B cell (primary cell): ENCODE measurements around the gene PRELID3B. TPM values are rescaled to one million over a fixed set of nuclear protein-coding genes. Genes with fewer than 3 reads are reported as not detected.

Experiments
- ATAC-seq: fragments of 200-7000 bp; cut with Tn5 transposase; one replicate; pipeline ENCODE4 v1.10.0; 2021; ENCODE audit warnings: low read depth, mild to moderate bottlenecking, moderate number of reproducible peaks, moderate library complexity
- CTCF ChIA-PET: fragments of 350-600 bp; sonication (Branson Sonifier 250); formaldehyde crosslinking; loops from one replicate; lab custom pipeline; 2021; ENCODE audit warnings: antibody characterized with exemption, inconsistent platforms; lab: Charles Lee
- POLR2A ChIA-PET: fragments of 350-600 bp; sonication (Branson Sonifier 250); formaldehyde crosslinking; loops from one replicate; lab custom pipeline; 2021; ENCODE audit warnings: antibody characterized with exemption; lab: Charles Lee
- DNase-seq: peaks from one replicate; pipeline ENCODE4 v3.0.0; 2013
- H2AFZ ChIP-seq: 2 replicates; pipeline ENCODE4 v1.6.1; 2012; ENCODE audit warnings: mild to moderate bottlenecking, low read depth, low read length; ENCODE audit not compliant: insufficient read depth, poor library complexity, severe bottlenecking
- H3K27ac ChIP-seq, 2 donors: 1 replicate in 1 of 2; 2 replicates in 1 of 2; pipeline ENCODE4 v1.5.1; 2012 to 2013; ENCODE audit warnings: low read length in 2 of 2, mild to moderate bottlenecking in 2 of 2, moderate library complexity in 1 of 2
- H3K27me3 ChIP-seq, 4 experiments: fragments of 200-600 bp in 1 of 4; sonication (generic) in 1 of 4; replicated peaks in 1 of 4; 1 replicate in 2 of 4; 2 replicates in 2 of 4; pipeline versions ENCODE4 v1.6.1 to v1.7.0; 2013 to 2016; ENCODE audit warnings: low read length in 3 of 4, mild to moderate bottlenecking in 2 of 4, mixed read lengths in 1 of 4, moderate library complexity in 1 of 4; ENCODE audit not compliant: insufficient read depth in 4 of 4, control insufficient read depth in 3 of 4; ENCODE audit errors: control extremely low read depth in 1 of 4
- H3K36me3 ChIP-seq, 2 experiments: replicated peaks in 1 of 2; 1 replicate in 1 of 2; 2 replicates in 1 of 2; pipeline versions ENCODE4 v1.6.1 to v1.7.1; 2013; ENCODE audit warnings: low read length in 1 of 2; ENCODE audit not compliant: insufficient read depth in 2 of 2, control insufficient read depth in 1 of 2; ENCODE audit errors: control extremely low read depth in 1 of 2, extremely low read depth in 1 of 2
- H3K4me1 ChIP-seq, 2 donors: fragments of 200-600 bp in 1 of 2; sonication (generic) in 1 of 2; 1 replicate in 1 of 2; 2 replicates in 1 of 2; pipeline versions ENCODE4 v1.5.1 to v1.6.1; 2013 to 2017; ENCODE audit warnings: low read length in 2 of 2; ENCODE audit not compliant: control insufficient read depth in 2 of 2, insufficient read depth in 2 of 2
- H3K4me2 ChIP-seq: replicated peaks from 2 replicates; pipeline ENCODE3; 2012; ENCODE audit warnings: mild to moderate bottlenecking, low read depth, low read length; ENCODE audit not compliant: poor library complexity, severe bottlenecking
- H3K4me3 ChIP-seq, 5 experiments: fragments of 200-600 bp in 1 of 5; sonication (generic) in 1 of 5; 1 replicate in 3 of 5; 2 replicates in 2 of 5; pipeline versions ENCODE4 v1.5.1 to v1.7.0; 2011 to 2016; ENCODE audit warnings: low read length in 4 of 5, mild to moderate bottlenecking in 4 of 5, low read depth in 2 of 5, control low read depth in 1 of 5, moderate library complexity in 1 of 5; ENCODE audit not compliant: insufficient read depth in 1 of 5; ENCODE audit errors: control extremely low read depth in 1 of 5, extremely low read depth in 1 of 5
- H3K79me2 ChIP-seq: fragments of 200-600 bp; sonication (generic); one replicate; pipeline ENCODE4 v1.6.0; 2016; ENCODE audit warnings: low read length; ENCODE audit not compliant: control insufficient read depth, insufficient read depth
- H3K9ac ChIP-seq: fragments of 200-600 bp; sonication (generic); 2 replicates; pipeline ENCODE4 v1.6.1; 2017; ENCODE audit warnings: mild to moderate bottlenecking, low read length, moderate library complexity
- H3K9me3 ChIP-seq, 3 donors: one replicate each; pipeline versions ENCODE4 v1.6.1 to v1.7.1; 2013; ENCODE audit warnings: low read length in 2 of 3; ENCODE audit not compliant: control insufficient read depth in 2 of 3, insufficient read depth in 1 of 3; ENCODE audit errors: control extremely low read depth in 1 of 3
- H4K20me1 ChIP-seq: 2 replicates; pipeline ENCODE4 v1.6.0; 2012; ENCODE audit warnings: mild to moderate bottlenecking, low read length; ENCODE audit not compliant: insufficient read depth, control insufficient read depth, poor library complexity, severe bottlenecking
- H3K27ac Mint-ChIP-seq: one replicate; pipeline ENCODE4 v1.8.0; 2021; ENCODE audit warnings: mixed read lengths
- H3K27me3 Mint-ChIP-seq: one replicate; pipeline ENCODE4 v1.8.0; 2021; ENCODE audit warnings: mixed read lengths
- H3K4me1 Mint-ChIP-seq: one replicate; pipeline ENCODE4 v1.8.0; 2021; ENCODE audit warnings: mixed read lengths
- H3K4me3 Mint-ChIP-seq: one replicate; pipeline ENCODE4 v1.8.0; 2021; ENCODE audit warnings: mixed read lengths
- H3K9me3 Mint-ChIP-seq: one replicate; pipeline ENCODE4 v1.8.0; 2022; ENCODE audit warnings: mixed read lengths; ENCODE audit not compliant: insufficient read depth
- EZH2 ChIP-seq: IDR thresholded peaks from 2 replicates; pipeline ENCODE4 v1.6.1; 2012; ENCODE audit warnings: borderline replicate concordance, low read depth, mild to moderate bottlenecking, moderate library complexity, low read length; ENCODE audit not compliant: insufficient read depth, poor library complexity, severe bottlenecking
- WGBS: methylation state at CpG from one replicate; pipeline ENCODE4 v1.1.5; 2013; ENCODE audit warnings: missing lambda C conversion rate; ENCODE audit not compliant: insufficient coverage; 5-methylcytosine and 5-hydroxymethylcytosine counted together
- intact Hi-C: fragments of 100-400 bp; cut with micrococcal nuclease; formaldehyde crosslinking; loops from one replicate; pipeline ENCODE4 v1.10.0; 2022
- polyA plus RNA-seq: library from polyadenylated mRNA; depleted of rRNA; stranded (reverse); fragments of >200 nt; gene quantifications from 2 replicates; pipeline ENCODE4 v1.2.3, GENCODE V29; 2012
- total RNA-seq, 2 donors: library from RNA; stranded (reverse); fragments of 120-200 nt in 1 of 2; gene quantifications; 1 replicate in 1 of 2; 2 replicates in 1 of 2; pipeline versions ENCODE4 v1.2.3 to v1.2.4, GENCODE V29; 2013 to 2022
- TF ChIP-seq, protein P1 (sequence below): fragments of 200-600 bp; IDR thresholded peaks from one replicate; pipeline ENCODE4 v1.8.0; 2022; ENCODE audit warnings: antibody characterized with exemption, mild to moderate bottlenecking

Gene PRELID3B
- total and polyA plus RNA-seq, 2 donors (not counting 1 experiment from before 2014, with no cell fraction given) = 24.1 to 46.8 TPM

DNA sequence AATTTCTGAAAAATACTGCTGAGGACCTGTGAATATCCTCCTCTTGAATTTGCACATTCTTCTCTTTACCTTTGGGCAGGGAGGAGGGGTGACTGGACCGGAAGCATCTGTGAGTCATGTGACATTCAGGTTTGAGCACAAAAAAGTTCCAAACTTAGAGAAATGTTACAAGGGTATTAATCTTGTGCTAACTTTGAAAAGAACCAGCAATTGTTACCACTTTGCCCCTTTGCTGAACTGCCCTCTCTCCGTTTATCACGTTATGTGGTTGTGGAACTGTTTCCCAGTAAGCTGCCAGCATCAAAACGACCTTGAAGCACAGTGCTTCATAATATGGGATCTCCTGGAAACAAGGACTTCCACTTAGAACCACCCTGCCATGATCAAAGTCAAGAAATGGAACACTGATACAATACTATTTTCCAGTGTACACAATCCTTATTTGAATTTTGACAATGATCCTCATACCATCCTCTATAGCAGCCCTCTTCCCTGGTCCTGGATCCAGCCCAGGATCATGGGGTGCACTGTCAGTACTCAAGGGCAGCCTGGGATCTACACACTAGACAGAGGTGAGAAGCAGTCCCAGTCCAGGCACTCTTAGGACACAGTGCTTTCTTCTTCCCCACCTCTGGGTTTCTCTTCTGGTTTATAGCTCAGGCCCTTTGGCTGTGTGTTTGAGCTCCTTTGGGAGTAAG, 25.6 kb downstream of the PRELID3B start:
- peaks cover 37% of the 10 kb centered on the region for H3K4me1 Mint-ChIP-seq
- Histone ChIP-seq H3K27me3 (no peaks in the 10 kb centered on the region), H3K9ac (no peak overlapping the region), H2AFZ (peak overlapping the region; percentile 3), H4K20me1 (no peaks in the 10 kb centered on the region), H3K9me3 (no peaks in the 10 kb centered on the region), H3K4me3 (peak overlapping the region in 1 of 5 experiments; percentile 2), H3K27ac (peak overlapping the region; percentile 14 to 35), H3K4me1 (peaks cover 20 to 24% of the 10 kb centered on the region in 2 donors), H3K36me3 (no peaks in the 10 kb centered on the region), H3K4me2 (peak overlapping the region; percentile 54), H3K79me2 (peaks cover 37% of the 10 kb centered on the region)
- POLR2A ChIA-PET = interaction anchor here (1.5 to 2.3 kb wide), 2 partner anchors 11 to 15 kb away, joined by 8 to 10 read pairs; partner anchors contain the start of gene ATP5F1E
- no peaks in the 10 kb centered on the region for H3K27me3 Mint-ChIP-seq
- intact Hi-C loops = loop anchor here (1.0 to 2.0 kb wide), 2 partner anchors 10 to 16 kb away; partner anchors contain the start of genes ATP5F1E and CTSZ
- WGBS = 0% methylated on average over 1 of the region's 4 CpGs
- H3K4me3 Mint-ChIP-seq = peak overlapping the region; percentile 76
- ATAC-seq (peak; percentile 67), DNase-seq (peak; percentile 61)
- CTCF ChIA-PET = interaction anchor here (1.2 kb wide), 1 partner anchor 9 kb away, joined by 3 read pairs; no protein-coding TSS in a partner anchor
- TF ChIP-seq, protein P1, sequence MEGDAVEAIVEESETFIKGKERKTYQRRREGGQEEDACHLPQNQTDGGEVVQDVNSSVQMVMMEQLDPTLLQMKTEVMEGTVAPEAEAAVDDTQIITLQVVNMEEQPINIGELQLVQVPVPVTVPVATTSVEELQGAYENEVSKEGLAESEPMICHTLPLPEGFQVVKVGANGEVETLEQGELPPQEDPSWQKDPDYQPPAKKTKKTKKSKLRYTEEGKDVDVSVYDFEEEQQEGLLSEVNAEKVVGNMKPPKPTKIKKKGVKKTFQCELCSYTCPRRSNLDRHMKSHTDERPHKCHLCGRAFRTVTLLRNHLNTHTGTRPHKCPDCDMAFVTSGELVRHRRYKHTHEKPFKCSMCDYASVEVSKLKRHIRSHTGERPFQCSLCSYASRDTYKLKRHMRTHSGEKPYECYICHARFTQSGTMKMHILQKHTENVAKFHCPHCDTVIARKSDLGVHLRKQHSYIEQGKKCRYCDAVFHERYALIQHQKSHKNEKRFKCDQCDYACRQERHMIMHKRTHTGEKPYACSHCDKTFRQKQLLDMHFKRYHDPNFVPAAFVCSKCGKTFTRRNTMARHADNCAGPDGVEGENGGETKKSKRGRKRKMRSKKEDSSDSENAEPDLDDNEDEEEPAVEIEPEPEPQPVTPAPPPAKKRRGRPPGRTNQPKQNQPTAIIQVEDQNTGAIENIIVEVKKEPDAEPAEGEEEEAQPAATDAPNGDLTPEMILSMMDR = no peak
- no peak for TF ChIP-seq EZH2
- no peaks in the 10 kb centered on the region for H3K9me3 Mint-ChIP-seq
- H3K27ac Mint-ChIP-seq = peak overlapping the region; percentile 86
